OCI-LY7 (cell line): ENCODE results near the gene VWA8. TPM values are rescaled to one million over a fixed set of nuclear protein-coding genes. Genes with fewer than 3 reads are reported as not detected.

Source experiments
- BruUV-seq: library from RNA; stranded (reverse); fragments of 400-500 nt; replicated peaks from 2 replicates; lab custom pipeline; 2021; lab: Mats Ljungman, UMichigan
- CTCF ChIA-PET: fragments of 300-600 bp; sonication (Branson Sonifier 250); formaldehyde crosslinking; loops from one replicate; lab custom pipeline; 2022; ENCODE audit warnings: antibody characterized with exemption; ENCODE audit not compliant: unreplicated experiment; lab: Charles Lee
- POLR2A ChIA-PET: fragments of 300-600 bp; sonication (Branson Sonifier 250); formaldehyde crosslinking; loops from one replicate; lab custom pipeline; 2022; ENCODE audit warnings: antibody characterized with exemption; lab: Charles Lee
- DNase-seq: peaks from one replicate; pipeline ENCODE4 v3.0.0-alpha.2; 2015; ENCODE audit warnings: low spot score
- H2AFZ ChIP-seq: fragments of 200-600 bp; sonication (generic), shearing (Covaris generic); 2 replicates; pipeline ENCODE4 v1.6.1; 2014; ENCODE audit warnings: mild to moderate bottlenecking, antibody characterized with exemption, low read length, moderate library complexity
- H3K27ac ChIP-seq: fragments of 200-600 bp; sonication (generic); 2 replicates; pipeline ENCODE4 v1.5.1; 2014; ENCODE audit warnings: mixed run types, low read depth, mild to moderate bottlenecking, moderate library complexity, low read length, inconsistent platforms; ENCODE audit not compliant: poor library complexity, severe bottlenecking
- H3K36me3 ChIP-seq: fragments of 200-600 bp; sonication (generic); 2 replicates; pipeline ENCODE4 v1.6.1; 2014; ENCODE audit warnings: mild to moderate bottlenecking, antibody characterized with exemption, low read length, moderate library complexity, mixed read lengths; ENCODE audit not compliant: insufficient read depth
- H3K4me1 ChIP-seq: fragments of 200-600 bp; sonication (generic); 2 replicates; pipeline ENCODE4 v1.5.1; 2014; ENCODE audit warnings: mild to moderate bottlenecking, low read length; ENCODE audit not compliant: insufficient read depth, poor library complexity, severe bottlenecking
- H3K4me2 ChIP-seq: fragments of 200-600 bp; sonication (generic); 2 replicates; pipeline ENCODE4 v1.6.1; 2014; ENCODE audit warnings: mild to moderate bottlenecking, low read length
- H3K4me3 ChIP-seq: fragments of 200-600 bp; sonication (generic); 2 replicates; pipeline ENCODE4 v1.5.1; 2014; ENCODE audit warnings: mild to moderate bottlenecking, low read depth, low read length; ENCODE audit not compliant: poor library complexity, severe bottlenecking
- H3K79me2 ChIP-seq: fragments of 200-600 bp; sonication (generic); 2 replicates; pipeline ENCODE4 v1.6.1; 2016; ENCODE audit warnings: low read depth, mild to moderate bottlenecking, low read length, moderate library complexity, mixed read lengths; ENCODE audit not compliant: insufficient read depth
- H3K9me2 ChIP-seq: fragments of 200-600 bp; sonication (generic); 2 replicates; pipeline ENCODE4 v1.6.1; 2016; ENCODE audit warnings: mild to moderate bottlenecking, low read length, mixed read lengths; ENCODE audit not compliant: insufficient read depth
- H3K9me3 ChIP-seq: fragments of 200-600 bp; sonication (generic); 2 replicates; pipeline ENCODE4 v1.6.1; 2014; ENCODE audit warnings: mild to moderate bottlenecking, mixed run types, low read length, mixed read lengths
- H4K20me1 ChIP-seq: fragments of 200-600 bp; sonication (generic); 2 replicates; pipeline ENCODE4 v1.6.1; 2014; ENCODE audit warnings: mild to moderate bottlenecking, antibody characterized with exemption, low read length, moderate library complexity, mixed read lengths; ENCODE audit not compliant: insufficient read depth
- EZH2phosphoT487 ChIP-seq: fragments of 200-600 bp; sonication (generic); IDR thresholded peaks from 2 replicates; pipeline ENCODE4 v1.6.1; 2018; ENCODE audit warnings: low read depth, borderline replicate concordance, mild to moderate bottlenecking, mixed run types, antibody characterized with exemption, low read length, moderate library complexity, mixed read lengths
- intact Hi-C: fragments of 100-400 bp; cut with micrococcal nuclease; formaldehyde crosslinking; loops from one replicate; pipeline ENCODE4 v1.10.0; 2022; ENCODE audit not compliant: unreplicated experiment
- total RNA-seq, 2 experiments: library from RNA; depleted of rRNA in 1 of 2; stranded (reverse); fragments of >200 nt in 1 of 2; shearing (Covaris generic) in 1 of 2; gene quantifications; 2 replicates each; pipeline ENCODE4 v1.2.3, GENCODE V29; 2014 to 2022
- TF ChIP-seq, protein P1 (sequence below): fragments of 200-600 bp; sonication (generic); conservative IDR thresholded peaks from 2 replicates; pipeline ENCODE4 v1.5.1; 2014; ENCODE audit warnings: mild to moderate bottlenecking, antibody characterized with exemption, low read length, moderate library complexity, mixed read lengths

VWA8 gene
- total RNA-seq, 2 experiments from 2014 or later = 26.4 to 31.5 TPM

DNA sequence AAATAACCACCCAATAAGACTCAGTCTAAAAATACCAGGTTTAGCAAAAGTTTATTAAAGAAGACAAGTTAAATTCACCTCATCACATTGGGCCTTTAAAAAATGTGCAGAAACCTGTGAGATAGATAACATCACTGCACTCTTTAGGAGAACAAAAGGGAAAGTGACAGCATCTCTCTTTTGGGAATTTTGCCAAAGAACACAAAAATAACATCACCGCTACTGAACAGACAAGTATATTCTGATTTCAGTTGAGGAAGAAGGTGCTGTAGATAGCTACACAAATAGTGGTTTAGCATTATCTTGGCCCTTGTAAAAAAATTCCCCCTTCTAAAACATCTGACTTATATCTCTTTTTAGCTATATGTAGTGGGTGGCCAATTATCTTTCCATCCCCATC, 244.7 kb downstream of the VWA8 start:
- no peak overlapping the region for H3K4me3 ChIP-seq
- H3K4me2 ChIP-seq = no peak overlapping the region
- TF ChIP-seq, protein P1, sequence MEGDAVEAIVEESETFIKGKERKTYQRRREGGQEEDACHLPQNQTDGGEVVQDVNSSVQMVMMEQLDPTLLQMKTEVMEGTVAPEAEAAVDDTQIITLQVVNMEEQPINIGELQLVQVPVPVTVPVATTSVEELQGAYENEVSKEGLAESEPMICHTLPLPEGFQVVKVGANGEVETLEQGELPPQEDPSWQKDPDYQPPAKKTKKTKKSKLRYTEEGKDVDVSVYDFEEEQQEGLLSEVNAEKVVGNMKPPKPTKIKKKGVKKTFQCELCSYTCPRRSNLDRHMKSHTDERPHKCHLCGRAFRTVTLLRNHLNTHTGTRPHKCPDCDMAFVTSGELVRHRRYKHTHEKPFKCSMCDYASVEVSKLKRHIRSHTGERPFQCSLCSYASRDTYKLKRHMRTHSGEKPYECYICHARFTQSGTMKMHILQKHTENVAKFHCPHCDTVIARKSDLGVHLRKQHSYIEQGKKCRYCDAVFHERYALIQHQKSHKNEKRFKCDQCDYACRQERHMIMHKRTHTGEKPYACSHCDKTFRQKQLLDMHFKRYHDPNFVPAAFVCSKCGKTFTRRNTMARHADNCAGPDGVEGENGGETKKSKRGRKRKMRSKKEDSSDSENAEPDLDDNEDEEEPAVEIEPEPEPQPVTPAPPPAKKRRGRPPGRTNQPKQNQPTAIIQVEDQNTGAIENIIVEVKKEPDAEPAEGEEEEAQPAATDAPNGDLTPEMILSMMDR = no peak
- TF ChIP-seq EZH2phosphoT487 = no peak
- H4K20me1 ChIP-seq = no peaks in the 10 kb centered on the region
- no peaks in the 10 kb centered on the region for H3K9me3 ChIP-seq
- no peak overlapping the region for H3K27ac ChIP-seq
- ChIA-PET POLR2A (no interaction called here), CTCF (no interaction called here)
- no peaks in the 10 kb centered on the region for H3K9me2 ChIP-seq
- H2AFZ ChIP-seq = no peak overlapping the region
- BruUV-seq = no TSS peak
- no peaks in the 10 kb centered on the region for H3K79me2 ChIP-seq
- H3K4me1 ChIP-seq = no peaks in the 10 kb centered on the region
- H3K36me3 ChIP-seq = peaks cover 14% of the 10 kb centered on the region
- no peak for DNase-seq
- intact Hi-C loops = no loop called here

DNA sequence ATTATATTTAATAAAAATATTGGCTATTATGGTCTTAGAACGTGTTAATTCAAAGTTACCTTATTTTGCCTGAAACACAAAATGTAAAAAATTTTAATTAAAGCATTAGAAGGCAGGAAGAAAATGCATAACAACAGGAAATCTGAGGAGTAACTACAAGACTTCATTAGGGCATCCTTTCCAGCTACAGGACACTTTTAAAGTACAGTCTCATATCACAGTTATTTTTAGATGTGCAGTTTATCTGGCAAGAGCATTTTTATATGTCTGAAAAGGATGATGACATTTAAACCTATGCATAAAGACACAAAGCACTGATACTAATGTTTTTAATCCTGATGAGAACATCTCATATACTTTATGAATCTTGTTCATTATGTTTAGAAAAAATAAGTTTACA, 247.5 kb downstream of the VWA8 start:
- no peak for DNase-seq
- no peaks in the 10 kb centered on the region for H3K9me2 ChIP-seq
- no peak overlapping the region for H3K27ac ChIP-seq
- H3K79me2 ChIP-seq = no peaks in the 10 kb centered on the region
- CTCF ChIA-PET = no interaction called here
- H3K4me3 ChIP-seq = no peak overlapping the region
- intact Hi-C loops = no loop called here
- no peak for TF ChIP-seq EZH2phosphoT487
- TF ChIP-seq, protein P1 = no peak
- no peaks in the 10 kb centered on the region for H3K36me3 ChIP-seq
- no peaks in the 10 kb centered on the region for H3K9me3 ChIP-seq
- no peaks in the 10 kb centered on the region for H4K20me1 ChIP-seq
- no peak overlapping the region for H3K4me2 ChIP-seq
- POLR2A ChIA-PET = no interaction called here
- H3K4me1 ChIP-seq = no peaks in the 10 kb centered on the region
- no TSS peak for BruUV-seq
- H2AFZ ChIP-seq = no peak overlapping the region

DNA sequence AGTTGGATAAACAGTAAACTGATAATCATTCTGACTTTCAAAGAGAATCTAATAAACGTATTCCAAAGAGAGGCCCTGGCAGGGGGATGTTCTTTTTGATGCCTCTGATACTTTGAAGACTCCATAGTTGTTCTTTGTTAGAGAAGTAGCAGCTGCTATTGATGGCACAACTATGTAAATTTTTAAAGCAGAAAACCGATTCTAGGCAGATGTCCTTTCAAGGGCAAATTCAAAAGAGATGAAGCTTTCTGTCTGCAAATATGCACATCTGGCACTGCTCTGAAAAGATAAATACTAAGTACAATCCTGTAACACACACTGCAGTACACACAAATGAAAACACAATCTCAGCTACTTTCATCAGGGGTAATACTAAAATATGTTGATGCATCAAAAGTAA, 250.1 kb downstream of the VWA8 start:
- H3K4me3 ChIP-seq = no peak overlapping the region

More for the DNA sequence above, 250.1 kb downstream of the VWA8 start:
- TF ChIP-seq EZH2phosphoT487 = no peak
- TF ChIP-seq, protein P1 = no peak
- no peaks in the 10 kb centered on the region for H4K20me1 ChIP-seq
- no peaks in the 10 kb centered on the region for H3K9me3 ChIP-seq
- no peaks in the 10 kb centered on the region for H3K4me1 ChIP-seq
- DNase-seq = no peak
- no TSS peak for BruUV-seq
- no peak overlapping the region for H3K27ac ChIP-seq
- intact Hi-C loops = no loop called here
- no peak overlapping the region for H2AFZ ChIP-seq
- H3K79me2 ChIP-seq = no peaks in the 10 kb centered on the region
- ChIA-PET CTCF (no interaction called here), POLR2A (interaction anchor here (0.9 to 1.6 kb wide), 4 partner anchors 12 to 24 kb away, joined by 3 to 5 read pairs (median 4); no protein-coding TSS in a partner anchor)
- H3K9me2 ChIP-seq = no peaks in the 10 kb centered on the region
- H3K4me2 ChIP-seq = no peak overlapping the region
- H3K36me3 ChIP-seq = no peaks in the 10 kb centered on the region
